ENCODE data around the gene CDC42EP2. TPM values are rescaled to one million over a fixed set of nuclear protein-coding genes. Genes with fewer than 3 reads are reported as not detected.
A peak's percentile ranks its signal among the peaks of the same experiment; 100 is the strongest.

The CDC42EP2 gene
- total and polyA plus RNA-seq, 2 donors (not counting 3 experiments of a cell fraction or from before 2014, with no cell fraction given) = 23.9 to 26.4 TPM

- BruUV-seq (replicated peaks) = TSS peak; percentile 36
- Histone ChIP-seq H4K20me1 (replicated peaks; ENCODE audit: control insufficient read depth, extremely low read depth, insufficient read depth, low read length) (no peaks in the 10 kb centered on the region), H3K27me3 (ENCODE audit: control insufficient read depth in 2 of 2, insufficient read depth in 2 of 2, low read length in 2 of 2) (no peaks in the 10 kb centered on the region), H3K9me1 (replicated peaks; ENCODE audit: control insufficient read depth, extremely low read depth, insufficient read depth, low read length) (no peaks in the 10 kb centered on the region), H3K36me3 (ENCODE audit: control insufficient read depth in 2 of 2, extremely low read depth in 1 of 2, insufficient read depth in 2 of 2, low read length in 2 of 2) (peaks cover 2% of the 10 kb centered on the region in 2 experiments), H2AFZ (ENCODE audit: low read depth, low read length) (peak overlapping the region; percentile 13), H3K4me3 (replicated peaks in 1 of 3; ENCODE audit: insufficient read depth in 1 of 3, low read depth in 1 of 3, low read length in 3 of 3) (peak overlapping the region; percentile 87 to 97 (median 90)), H3K79me2 (ENCODE audit: control insufficient read depth, insufficient read depth, low read length) (peaks cover 64% of the 10 kb centered on the region), H3K27ac (ENCODE audit: insufficient read depth, low read depth, low read length) (peak overlapping the region; percentile 84), H3K9me3 (replicated peaks; ENCODE audit: control insufficient read depth, insufficient read depth, low read length) (no peaks in the 10 kb centered on the region), H3K4me1 (ENCODE audit: control insufficient read depth, extremely low read depth, insufficient read depth, low read length) (peaks cover 31% of the 10 kb centered on the region), H3K9ac (replicated peaks; ENCODE audit: extremely low read depth, insufficient read depth, low read length) (peak overlapping the region; percentile 73), H3K4me2 (ENCODE audit: insufficient read depth, low read length) (peak overlapping the region; percentile 65)
- intact Hi-C loops (cut with micrococcal nuclease) (loop anchor here (1.0 to 5.0 kb wide), 6 partner anchors 15 to 113 kb away; no protein-coding TSS in a partner anchor), dilution Hi-C loops (cut with MboI; ENCODE audit: extremely low pct_ligation_motif_present, low sequenced_read_pairs) (no loop called here)
- TF ChIP-seq FOS (IDR thresholded peaks at IDR 0.05; ENCODE audit: borderline replicate concordance, insufficient read depth, low read length) (no peak), MYC (IDR thresholded peaks at IDR 0.05; ENCODE audit: low read depth, low read length) (peak; percentile 16), MAX (IDR thresholded peaks at IDR 0.05; ENCODE audit: insufficient read depth, insufficient read length) (no peak), JUN (IDR thresholded peaks at IDR 0.05; ENCODE audit: borderline replicate concordance, insufficient read depth, insufficient read length, low read depth) (no peak), GATA2 (IDR thresholded peaks at IDR 0.05; ENCODE audit: insufficient read depth, insufficient read length, low read depth, low read length) (peak; percentile 16), EZH2 (IDR thresholded peaks at IDR 0.05; ENCODE audit: borderline replicate concordance, low read depth, low read length, severe bottlenecking) (no peak), POLR2AphosphoS5 (IDR thresholded peaks at IDR 0.05; ENCODE audit: insufficient read depth, low read depth, low read length) (peak; percentile 60), POLR2A (IDR thresholded peaks at IDR 0.05; ENCODE audit: low read depth, low read length) (no peak), CTCF (IDR thresholded peaks at IDR 0.05; ENCODE audit: extremely low read depth in 1 of 2, insufficient read depth in 1 of 2, low read depth in 1 of 2, low read length in 2 of 2) (peak; percentile 95 to 99)
- POLR2A ChIA-PET = interaction anchor here (1.3 to 3.9 kb wide), 5 partner anchors 15 to 41 kb away, joined by 4 to 65 read pairs (median 6); partner anchors contain the start of gene DPF2
- CTCF ChIA-PET = interaction anchor here (0.6 to 9.0 kb wide), 30 partner anchors 8 to 198 kb away, joined by 3 to 625 read pairs (median 4); partner anchors contain the start of genes DPF2, POLA2, TIGD3 and ZNHIT2
- DNase-seq (ENCODE audit: low read depth, low spot score) (peak; percentile 82), FAIRE-seq (peak; percentile 83)
These were observed 669 bp downstream of the CDC42EP2 start for GRCh38 chr11:65315204-65315865.

All from endothelial cell of umbilical vein (primary cell).